Effector memory CD8-positive, alpha-beta T cell (primary cell): ENCODE measurements around the gene STRIP2.

Experiments
- ATAC-seq: fragments of 150-1000 bp; cut with Tn5 transposase; replicated peaks from 2 replicates; pipeline ENCODE4 v1.10.0; 2021; ENCODE audit warnings: mild to moderate bottlenecking, moderate library complexity
- DNase-seq, 3 experiments: peaks; one replicate each; pipeline ENCODE4 v3.0.0; 2021
- H3K27ac Mint-ChIP-seq, 2 donors: one replicate each; pipeline ENCODE4 v1.8.0; 2022; ENCODE audit warnings: mild to moderate bottlenecking in 2 of 2, mixed read lengths in 2 of 2, moderate library complexity in 2 of 2
- H3K27me3 Mint-ChIP-seq, 2 donors: one replicate each; pipeline ENCODE4 v1.8.0; 2022; ENCODE audit warnings: mixed read lengths in 2 of 2
- H3K36me3 Mint-ChIP-seq: one replicate; pipeline ENCODE4 v1.8.0; 2022; ENCODE audit warnings: mild to moderate bottlenecking, moderate library complexity, mixed read lengths; ENCODE audit not compliant: insufficient read depth
- H3K4me1 Mint-ChIP-seq, 2 donors: one replicate each; pipeline ENCODE4 v1.8.0; 2022; ENCODE audit warnings: low read depth in 2 of 2, mixed read lengths in 2 of 2
- H3K4me3 Mint-ChIP-seq, 2 donors: one replicate each; pipeline ENCODE4 v1.8.0; 2022; ENCODE audit warnings: mild to moderate bottlenecking in 2 of 2, mixed read lengths in 2 of 2, moderate library complexity in 2 of 2
- H3K9me3 Mint-ChIP-seq, 2 donors: one replicate each; pipeline ENCODE4 v1.8.0; 2022; ENCODE audit warnings: mixed read lengths in 2 of 2
- total RNA-seq, 9 experiments: gene quantifications; one replicate each; lab custom pipeline; 2026; lab: John Stamatoyannopoulos, UW

The STRIP2 gene, protein sequence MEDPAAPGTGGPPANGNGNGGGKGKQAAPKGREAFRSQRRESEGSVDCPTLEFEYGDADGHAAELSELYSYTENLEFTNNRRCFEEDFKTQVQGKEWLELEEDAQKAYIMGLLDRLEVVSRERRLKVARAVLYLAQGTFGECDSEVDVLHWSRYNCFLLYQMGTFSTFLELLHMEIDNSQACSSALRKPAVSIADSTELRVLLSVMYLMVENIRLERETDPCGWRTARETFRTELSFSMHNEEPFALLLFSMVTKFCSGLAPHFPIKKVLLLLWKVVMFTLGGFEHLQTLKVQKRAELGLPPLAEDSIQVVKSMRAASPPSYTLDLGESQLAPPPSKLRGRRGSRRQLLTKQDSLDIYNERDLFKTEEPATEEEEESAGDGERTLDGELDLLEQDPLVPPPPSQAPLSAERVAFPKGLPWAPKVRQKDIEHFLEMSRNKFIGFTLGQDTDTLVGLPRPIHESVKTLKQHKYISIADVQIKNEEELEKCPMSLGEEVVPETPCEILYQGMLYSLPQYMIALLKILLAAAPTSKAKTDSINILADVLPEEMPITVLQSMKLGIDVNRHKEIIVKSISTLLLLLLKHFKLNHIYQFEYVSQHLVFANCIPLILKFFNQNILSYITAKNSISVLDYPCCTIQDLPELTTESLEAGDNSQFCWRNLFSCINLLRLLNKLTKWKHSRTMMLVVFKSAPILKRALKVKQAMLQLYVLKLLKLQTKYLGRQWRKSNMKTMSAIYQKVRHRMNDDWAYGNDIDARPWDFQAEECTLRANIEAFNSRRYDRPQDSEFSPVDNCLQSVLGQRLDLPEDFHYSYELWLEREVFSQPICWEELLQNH
- 0.63 to 171 (median 5.4) reads per million in 9 experiments for total RNA-seq

DNA sequence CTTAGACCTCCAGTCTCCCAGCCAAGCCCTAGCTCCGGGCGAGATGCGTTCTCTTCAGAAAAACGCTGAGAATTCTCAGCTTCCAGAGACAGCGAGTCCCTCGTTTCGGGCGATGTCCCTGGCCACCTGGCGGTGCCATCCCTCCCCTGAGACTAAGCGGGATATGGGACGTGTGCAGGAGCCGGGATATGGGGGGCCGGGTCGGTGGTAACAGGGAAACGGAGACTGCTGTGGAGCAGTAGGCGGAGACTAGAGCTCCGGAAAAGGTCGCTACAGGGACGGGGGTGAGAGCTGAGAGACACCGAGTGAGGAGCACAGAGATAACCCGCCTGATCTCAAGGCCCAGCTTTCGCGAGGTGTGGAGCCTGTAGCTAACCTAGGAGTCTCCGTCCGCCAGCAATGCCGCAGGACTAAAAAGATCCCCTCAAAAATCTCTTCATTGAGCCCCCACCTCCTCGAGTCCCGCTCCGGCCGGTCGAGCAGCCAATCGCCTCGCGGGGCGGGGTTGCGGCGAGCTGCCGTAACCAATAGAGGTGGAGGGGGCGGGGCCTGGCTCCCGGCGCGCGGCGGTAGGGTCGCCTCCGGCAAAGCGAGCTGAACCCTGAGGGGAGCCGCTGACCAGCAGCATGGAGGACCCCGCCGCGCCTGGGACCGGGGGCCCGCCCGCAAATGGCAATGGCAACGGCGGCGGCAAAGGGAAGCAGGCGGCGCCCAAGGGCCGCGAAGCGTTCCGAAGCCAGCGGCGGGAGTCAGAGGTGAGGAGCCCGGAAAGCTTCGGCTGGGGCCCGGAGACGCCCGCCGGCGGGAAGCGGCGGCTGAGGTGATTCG, at the start of gene STRIP2:
TSS of gene STRIP2 (plus strand) at position 586 of the 828 bp plus-strand sequence. CDS start at position 627, 41 bp downstream.
- no peaks in the 10 kb centered on the region for H3K9me3 Mint-ChIP-seq
- DNase-seq (peak; percentile 85 to 87 (median 86)), ATAC-seq (peak; percentile 93)
- H3K4me3 Mint-ChIP-seq, result peak within 1 kb of the TSS; percentile 94 to 96
- peaks cover 6% of the 10 kb centered on the region for H3K36me3 Mint-ChIP-seq
- peak within 1 kb of the TSS in 1 of 2 donors; percentile 26 for H3K27ac Mint-ChIP-seq
- peaks cover 19 to 37% of the 10 kb centered on the region in 2 donors for H3K27me3 Mint-ChIP-seq
- peaks cover 16% of the 10 kb centered on the region in 2 donors for H3K4me1 Mint-ChIP-seq

GRCh38 chr7:129385116-129385515, 49.1 kb upstream of the STRIP2 start:
- no peaks in the 10 kb centered on the region for H3K9me3 Mint-ChIP-seq
- peaks cover 0 to 3% of the 10 kb centered on the region in 2 donors for H3K4me1 Mint-ChIP-seq
- H3K4me3 Mint-ChIP-seq, result no peak overlapping the region
- DNase-seq (no peak), ATAC-seq (no peak)
- no peak overlapping the region for H3K27ac Mint-ChIP-seq
- H3K27me3 Mint-ChIP-seq, result no peaks in the 10 kb centered on the region
- H3K36me3 Mint-ChIP-seq, result peaks cover 3% of the 10 kb centered on the region

DNA sequence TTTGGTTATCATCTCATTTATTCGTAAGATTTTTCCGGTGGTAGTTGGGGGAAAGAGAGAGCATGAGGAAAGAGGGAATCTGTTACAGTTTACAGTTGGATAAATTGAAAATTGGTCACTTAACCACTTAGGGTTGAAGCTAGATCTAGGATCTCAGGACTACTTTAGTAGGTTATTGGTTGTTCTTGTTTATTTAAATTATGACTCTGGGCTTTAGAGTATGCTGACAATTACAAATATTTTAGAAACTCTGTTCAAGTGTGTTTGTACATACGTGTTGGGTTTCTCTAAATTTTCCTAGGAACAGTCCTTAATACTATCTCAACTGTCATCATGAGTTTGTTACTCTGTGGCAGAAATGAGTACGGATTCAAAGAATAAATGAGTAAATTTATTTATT, 48.6 kb upstream of the STRIP2 start:
- Mint-ChIP-seq H3K36me3 (peaks cover 3% of the 10 kb centered on the region), H3K9me3 (no peaks in the 10 kb centered on the region), H3K4me1 (peaks cover 0 to 3% of the 10 kb centered on the region in 2 donors), H3K27ac (no peak overlapping the region), H3K4me3 (no peak overlapping the region), H3K27me3 (no peaks in the 10 kb centered on the region)
- DNase-seq (no peak), ATAC-seq (no peak)

DNA sequence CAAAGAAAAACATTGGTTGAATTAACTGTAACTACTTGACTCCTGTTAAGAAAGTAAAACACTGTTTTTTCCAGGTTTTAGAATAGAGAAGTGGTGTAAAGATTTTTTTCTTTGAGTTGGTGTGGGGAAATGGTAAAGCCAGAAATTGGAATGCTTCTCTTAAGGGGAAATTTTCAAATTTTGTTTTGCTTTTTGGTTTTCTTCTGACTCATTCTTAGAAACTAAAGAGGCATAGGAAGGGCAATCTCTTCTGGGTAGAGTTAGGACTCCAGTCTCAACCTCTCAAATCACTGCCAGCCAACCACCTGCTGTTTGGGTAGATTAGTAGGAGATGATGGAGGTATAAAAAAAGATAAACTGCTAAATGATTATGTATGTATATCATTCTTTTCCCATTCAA, 47.7 kb upstream of the STRIP2 start:
- DNase-seq (no peak), ATAC-seq (no peak)
- peaks cover 3% of the 10 kb centered on the region for H3K36me3 Mint-ChIP-seq
- no peaks in the 10 kb centered on the region for H3K9me3 Mint-ChIP-seq
- H3K4me1 Mint-ChIP-seq, result peaks cover 0 to 3% of the 10 kb centered on the region in 2 donors
- H3K27ac Mint-ChIP-seq, result no peak overlapping the region
- no peaks in the 10 kb centered on the region for H3K27me3 Mint-ChIP-seq
- no peak overlapping the region for H3K4me3 Mint-ChIP-seq

GRCh38 chr7:129387537-129387936, 46.7 kb upstream of the STRIP2 start:
- Mint-ChIP-seq H3K9me3 (no peaks in the 10 kb centered on the region), H3K27me3 (no peaks in the 10 kb centered on the region), H3K36me3 (no peaks in the 10 kb centered on the region), H3K27ac (no peak overlapping the region), H3K4me3 (no peak overlapping the region), H3K4me1 (no peaks in the 10 kb centered on the region)
- no peak for DNase-seq
- ATAC-seq, result no peak

- Mint-ChIP-seq H3K27me3 (no peaks in the 10 kb centered on the region), H3K4me3 (no peak overlapping the region), H3K27ac (no peak overlapping the region), H3K36me3 (no peaks in the 10 kb centered on the region), H3K9me3 (no peaks in the 10 kb centered on the region), H3K4me1 (no peaks in the 10 kb centered on the region)
- no peak for DNase-seq
- no peak for ATAC-seq
These were observed 45.7 kb upstream of the STRIP2 start for GRCh38 chr7:129388333-129389098.

DNA sequence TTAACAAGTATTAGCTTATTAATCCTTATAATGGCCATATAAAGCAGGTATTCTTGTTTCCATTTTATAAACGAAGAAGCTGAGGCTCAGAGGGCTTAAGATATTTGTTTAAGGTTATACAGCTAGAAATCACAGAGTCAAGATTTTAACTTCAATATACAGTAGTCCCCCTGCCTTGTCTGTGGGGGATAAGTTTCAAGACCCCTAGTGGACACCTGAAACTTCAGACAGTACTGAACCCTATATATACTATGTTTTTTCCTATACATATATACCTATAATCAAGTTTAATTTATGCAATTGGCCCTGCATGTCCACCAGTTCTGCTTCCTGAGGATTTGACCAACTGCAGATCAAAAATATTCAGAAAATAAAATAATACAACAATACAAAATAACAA, 44.4 kb upstream of the STRIP2 start:
- H3K27ac Mint-ChIP-seq, result no peak overlapping the region
- H3K4me3 Mint-ChIP-seq, result no peak overlapping the region
- no peaks in the 10 kb centered on the region for H3K9me3 Mint-ChIP-seq
- no peak for DNase-seq
- H3K27me3 Mint-ChIP-seq, result no peaks in the 10 kb centered on the region
- no peaks in the 10 kb centered on the region for H3K4me1 Mint-ChIP-seq
- ATAC-seq, result no peak
- H3K36me3 Mint-ChIP-seq, result peaks cover 3% of the 10 kb centered on the region

GRCh38 chr7:129390314-129390713, 43.9 kb upstream of the STRIP2 start:
- Mint-ChIP-seq H3K36me3 (peaks cover 3% of the 10 kb centered on the region), H3K4me3 (no peak overlapping the region), H3K4me1 (no peaks in the 10 kb centered on the region), H3K27ac (peak overlapping the region in 1 of 2 donors; percentile 56), H3K27me3 (no peaks in the 10 kb centered on the region), H3K9me3 (no peaks in the 10 kb centered on the region)
- DNase-seq (no peak), ATAC-seq (no peak)

DNA sequence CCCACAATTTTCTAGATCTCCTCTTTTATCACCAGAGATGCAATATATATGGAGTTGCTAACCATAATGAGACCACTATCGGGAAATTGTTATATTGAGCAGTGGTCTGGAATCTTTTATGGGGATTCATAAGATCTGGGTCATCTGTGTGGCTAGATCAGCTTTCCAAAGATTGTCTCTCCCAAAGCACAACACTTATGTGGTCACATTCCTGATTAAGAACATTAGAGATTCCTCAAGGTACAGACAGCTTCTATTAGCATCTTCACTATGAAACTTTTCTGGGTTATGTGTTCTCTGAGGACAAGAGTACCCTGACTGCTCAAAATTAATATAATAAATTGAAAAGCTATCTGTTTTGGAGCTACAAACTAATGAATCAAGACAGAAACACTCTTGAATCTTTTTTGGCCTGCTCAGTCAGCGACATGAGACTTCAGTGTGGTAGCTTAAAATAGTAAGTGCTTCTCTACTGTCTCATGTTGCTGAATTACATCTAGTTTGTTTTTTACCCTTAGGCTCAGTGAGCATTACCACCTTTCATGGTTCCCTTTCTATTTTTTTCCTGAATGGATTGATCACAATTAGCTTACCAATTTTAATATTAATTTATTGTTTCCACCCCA, 42.6 kb upstream of the STRIP2 start:
- H3K27ac Mint-ChIP-seq, result no peak overlapping the region
- H3K27me3 Mint-ChIP-seq, result no peaks in the 10 kb centered on the region
- DNase-seq, result no peak
- H3K4me3 Mint-ChIP-seq, result no peak overlapping the region
- H3K9me3 Mint-ChIP-seq, result no peaks in the 10 kb centered on the region
- peaks cover 3% of the 10 kb centered on the region for H3K36me3 Mint-ChIP-seq
- no peaks in the 10 kb centered on the region for H3K4me1 Mint-ChIP-seq
- no peak for ATAC-seq

DNA sequence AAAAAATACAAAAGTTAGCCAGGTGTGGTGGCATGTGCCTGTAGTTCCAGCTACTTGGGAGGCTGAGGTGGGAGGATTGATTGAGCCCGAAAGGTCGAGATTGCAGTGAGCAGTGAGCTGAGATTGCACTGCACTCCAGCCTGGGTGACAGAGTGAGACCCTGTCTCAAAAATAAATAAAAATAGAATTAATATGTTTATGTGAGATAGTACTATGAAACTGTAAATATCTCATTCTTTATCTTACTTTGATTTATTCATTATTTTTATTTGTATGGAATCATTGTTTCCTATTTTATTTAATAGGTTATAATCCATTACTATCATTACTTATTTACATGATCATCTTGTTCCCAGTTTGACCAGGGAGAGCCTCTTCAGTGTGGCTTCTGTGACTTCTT, 41.0 kb upstream of the STRIP2 start:
- peaks cover 3% of the 10 kb centered on the region for H3K36me3 Mint-ChIP-seq
- DNase-seq, result no peak
- no peaks in the 10 kb centered on the region for H3K27me3 Mint-ChIP-seq
- no peak overlapping the region for H3K27ac Mint-ChIP-seq
- no peaks in the 10 kb centered on the region for H3K9me3 Mint-ChIP-seq
- ATAC-seq, result no peak
- H3K4me3 Mint-ChIP-seq, result no peak overlapping the region
- no peaks in the 10 kb centered on the region for H3K4me1 Mint-ChIP-seq

DNA sequence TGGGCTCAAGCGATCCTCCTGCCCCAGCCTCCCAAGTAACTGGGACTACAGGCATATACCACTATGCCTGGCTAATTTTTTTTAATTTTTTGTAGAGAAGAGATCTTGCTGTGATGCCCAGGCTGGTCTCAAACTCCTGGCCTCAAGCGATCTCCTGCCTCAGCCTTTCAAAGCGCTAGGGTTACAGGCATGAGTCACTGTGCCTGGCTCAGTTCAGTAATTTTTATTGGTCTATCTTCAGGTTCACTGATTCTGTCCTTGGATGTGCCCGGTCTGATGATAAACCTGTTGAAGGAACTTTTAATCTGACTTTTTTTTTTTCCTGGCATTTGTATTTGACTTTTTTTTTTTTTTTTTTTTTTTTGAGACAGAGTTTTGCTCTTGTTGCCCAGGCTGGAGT, 40.1 kb upstream of the STRIP2 start:
- Mint-ChIP-seq H3K36me3 (peaks cover 6% of the 10 kb centered on the region), H3K9me3 (no peaks in the 10 kb centered on the region), H3K27ac (no peak overlapping the region), H3K4me1 (no peaks in the 10 kb centered on the region), H3K4me3 (no peak overlapping the region), H3K27me3 (no peaks in the 10 kb centered on the region)
- ATAC-seq (no peak), DNase-seq (no peak)
